Heart left ventricle (tissue), 13 donors: Measurements from ENCODE around the gene ACAA1.

ENCODE experiments used
- POLR2A ChIP-seq, 2 donors: fragments of 450-650 bp; IDR thresholded peaks; one replicate each; pipeline ENCODE4 v1.6.1; 2017; ENCODE audit warnings: antibody characterized with exemption in 2 of 2, mild to moderate bottlenecking in 2 of 2, moderate library complexity in 2 of 2
- TF ChIP-seq, protein P1 (sequence below), 12 donors: fragments of 200-600 bp; sonication (generic) in 4 of 12; IDR thresholded peaks; one replicate each; pipeline versions ENCODE4 v1.5.0 to v1.8.0; 2018 to 2022; ENCODE audit warnings: antibody characterized with exemption in 12 of 12, mild to moderate bottlenecking in 5 of 12
- donor health status: ischemic (EF 13 %, LVEDD 7.1; RV severe dilation, severe dysfunction).
- donor health status: DM: no; HTN: yes; CAD: no.
- donor health status: DM: no; HTN: no; CAD: no.
- donor health status: ischemic (EF 25% LVEDD 6.9; RV normal size, moderate dysfunction).
- donor health status: ischemic (EF 25% LVEDD 5.7; RV mildly dilated, moderate dysfunction).
- donor health status: ischemic (EF 35%, LVEDD 5.7; RV mildly dilated, moderate dysfunction).
- donor health status: nonischemic (EF 11% LVEDD 7.7; RV severe dilation, severe dysfunction).
- donor health status: DM: yes; HTN: yes; CAD: no.
- donor health status: PGD.
- donor health status: ischemic (EF 29% LVEDD 5.4; RV normal size, mild dysfunction).
- donor health status: nonischemic (EF 23%, LVEDD 6.1; RV moderate dilation, normal function).

DNA sequence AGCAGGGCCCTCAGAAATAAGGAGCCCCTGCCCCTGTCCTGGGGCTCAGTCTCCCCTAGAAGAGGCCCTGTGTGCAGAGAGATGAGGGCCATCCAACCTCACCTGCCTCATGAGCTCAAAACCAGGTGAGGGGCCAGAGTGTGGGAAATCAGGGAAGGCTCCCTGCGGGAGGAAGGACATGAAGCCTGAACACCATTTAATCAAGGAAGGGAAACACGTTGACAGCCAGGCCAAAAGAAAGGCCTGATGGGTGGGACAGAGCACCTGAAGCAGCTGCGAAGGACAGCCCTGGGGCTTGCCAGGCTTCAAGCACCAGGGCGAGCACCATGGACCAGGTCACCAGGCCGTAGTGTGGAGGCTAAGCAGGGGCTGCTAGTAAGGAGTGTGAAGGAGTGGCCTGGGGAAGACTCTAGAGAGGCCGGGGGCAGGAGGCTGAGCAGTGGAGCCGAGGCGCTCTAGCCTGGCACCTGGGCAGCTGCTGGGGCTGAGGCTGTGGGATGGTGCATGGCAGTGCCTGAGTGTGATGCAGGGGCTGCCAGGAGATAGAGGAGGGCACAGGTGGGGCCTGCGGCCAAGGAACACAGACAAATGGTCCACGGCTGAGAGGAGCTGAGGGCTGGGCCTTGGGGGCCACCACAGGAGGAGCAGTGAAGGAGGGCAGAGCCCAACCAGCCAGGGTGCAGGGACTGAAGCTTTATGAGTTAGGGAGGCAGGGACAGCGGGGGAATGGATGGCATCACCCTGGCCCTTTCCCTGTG is 16.1 kb downstream of the ACAA1 start:
- TF ChIP-seq, protein P1, sequence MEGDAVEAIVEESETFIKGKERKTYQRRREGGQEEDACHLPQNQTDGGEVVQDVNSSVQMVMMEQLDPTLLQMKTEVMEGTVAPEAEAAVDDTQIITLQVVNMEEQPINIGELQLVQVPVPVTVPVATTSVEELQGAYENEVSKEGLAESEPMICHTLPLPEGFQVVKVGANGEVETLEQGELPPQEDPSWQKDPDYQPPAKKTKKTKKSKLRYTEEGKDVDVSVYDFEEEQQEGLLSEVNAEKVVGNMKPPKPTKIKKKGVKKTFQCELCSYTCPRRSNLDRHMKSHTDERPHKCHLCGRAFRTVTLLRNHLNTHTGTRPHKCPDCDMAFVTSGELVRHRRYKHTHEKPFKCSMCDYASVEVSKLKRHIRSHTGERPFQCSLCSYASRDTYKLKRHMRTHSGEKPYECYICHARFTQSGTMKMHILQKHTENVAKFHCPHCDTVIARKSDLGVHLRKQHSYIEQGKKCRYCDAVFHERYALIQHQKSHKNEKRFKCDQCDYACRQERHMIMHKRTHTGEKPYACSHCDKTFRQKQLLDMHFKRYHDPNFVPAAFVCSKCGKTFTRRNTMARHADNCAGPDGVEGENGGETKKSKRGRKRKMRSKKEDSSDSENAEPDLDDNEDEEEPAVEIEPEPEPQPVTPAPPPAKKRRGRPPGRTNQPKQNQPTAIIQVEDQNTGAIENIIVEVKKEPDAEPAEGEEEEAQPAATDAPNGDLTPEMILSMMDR (IDR thresholded peaks at IDR 0.05), result no peak
- no peak for TF ChIP-seq POLR2A (IDR thresholded peaks at IDR 0.05)
